ENCODE data around the gene KLHL15. TPM values are rescaled to one million over a fixed set of nuclear protein-coding genes. Genes with fewer than 3 reads are reported as not detected.

The KLHL15 gene
- total RNA-seq, 1 donor from 2014 or later, result 6.6 TPM

DNA sequence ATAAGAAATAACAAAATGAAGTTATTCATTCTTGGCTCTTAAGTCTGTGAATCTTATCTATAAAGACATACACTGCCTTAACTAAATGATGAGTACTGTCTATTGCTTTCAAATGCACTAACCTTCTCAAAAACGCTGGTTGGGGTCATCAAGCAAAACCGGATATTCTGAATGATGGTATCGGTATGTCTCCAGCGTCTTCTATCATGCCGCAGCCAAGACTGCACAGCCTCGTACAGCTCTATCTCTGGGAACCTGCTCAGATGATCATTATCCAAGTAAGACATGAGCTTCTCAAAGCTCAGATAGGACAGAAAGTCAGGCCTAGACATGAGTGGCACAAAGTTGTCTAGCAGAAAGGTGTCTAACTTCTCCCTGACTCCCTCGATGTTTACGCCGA lies 21.1 kb downstream of the KLHL15 start:
- DNase-seq, result no peak
- no peaks in the 10 kb centered on the region for H3K36me3 ChIP-seq
- no peak overlapping the region for H3K27ac ChIP-seq (replicated peaks)
- intact Hi-C loops (cut with micrococcal nuclease), result no loop called here
- H3K4me3 ChIP-seq, result no peak overlapping the region
- no peaks in the 10 kb centered on the region for H3K9me3 ChIP-seq (replicated peaks)
- H3K27me3 ChIP-seq (ENCODE audit: low read depth), result no peaks in the 10 kb centered on the region
- TF ChIP-seq, protein P1, sequence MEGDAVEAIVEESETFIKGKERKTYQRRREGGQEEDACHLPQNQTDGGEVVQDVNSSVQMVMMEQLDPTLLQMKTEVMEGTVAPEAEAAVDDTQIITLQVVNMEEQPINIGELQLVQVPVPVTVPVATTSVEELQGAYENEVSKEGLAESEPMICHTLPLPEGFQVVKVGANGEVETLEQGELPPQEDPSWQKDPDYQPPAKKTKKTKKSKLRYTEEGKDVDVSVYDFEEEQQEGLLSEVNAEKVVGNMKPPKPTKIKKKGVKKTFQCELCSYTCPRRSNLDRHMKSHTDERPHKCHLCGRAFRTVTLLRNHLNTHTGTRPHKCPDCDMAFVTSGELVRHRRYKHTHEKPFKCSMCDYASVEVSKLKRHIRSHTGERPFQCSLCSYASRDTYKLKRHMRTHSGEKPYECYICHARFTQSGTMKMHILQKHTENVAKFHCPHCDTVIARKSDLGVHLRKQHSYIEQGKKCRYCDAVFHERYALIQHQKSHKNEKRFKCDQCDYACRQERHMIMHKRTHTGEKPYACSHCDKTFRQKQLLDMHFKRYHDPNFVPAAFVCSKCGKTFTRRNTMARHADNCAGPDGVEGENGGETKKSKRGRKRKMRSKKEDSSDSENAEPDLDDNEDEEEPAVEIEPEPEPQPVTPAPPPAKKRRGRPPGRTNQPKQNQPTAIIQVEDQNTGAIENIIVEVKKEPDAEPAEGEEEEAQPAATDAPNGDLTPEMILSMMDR (IDR thresholded peaks at IDR 0.05; ENCODE audit: borderline replicate concordance), result no peak
- H3K4me1 ChIP-seq, result no peaks in the 10 kb centered on the region

DNA sequence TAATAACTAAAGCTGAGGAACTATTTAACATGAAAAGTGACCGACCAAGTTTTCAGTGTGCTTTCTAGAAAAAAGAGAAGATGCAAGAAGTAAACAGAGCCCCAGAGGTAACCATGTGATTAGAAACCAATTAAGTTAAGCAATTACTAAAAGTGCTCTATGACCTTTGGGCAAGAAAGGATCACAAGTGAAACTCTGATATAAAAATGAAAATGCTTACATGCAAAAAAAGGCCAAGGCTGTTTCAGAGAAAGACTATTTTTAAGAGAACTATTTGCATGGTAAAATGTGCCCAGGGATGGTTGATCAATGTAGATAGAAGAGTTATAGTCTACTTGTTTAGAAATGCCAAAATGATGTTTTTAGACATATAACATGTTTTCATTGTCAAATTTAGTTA lies 22.0 kb downstream of the KLHL15 start:
- no peaks in the 10 kb centered on the region for H3K27me3 ChIP-seq (ENCODE audit: low read depth)

DNA sequence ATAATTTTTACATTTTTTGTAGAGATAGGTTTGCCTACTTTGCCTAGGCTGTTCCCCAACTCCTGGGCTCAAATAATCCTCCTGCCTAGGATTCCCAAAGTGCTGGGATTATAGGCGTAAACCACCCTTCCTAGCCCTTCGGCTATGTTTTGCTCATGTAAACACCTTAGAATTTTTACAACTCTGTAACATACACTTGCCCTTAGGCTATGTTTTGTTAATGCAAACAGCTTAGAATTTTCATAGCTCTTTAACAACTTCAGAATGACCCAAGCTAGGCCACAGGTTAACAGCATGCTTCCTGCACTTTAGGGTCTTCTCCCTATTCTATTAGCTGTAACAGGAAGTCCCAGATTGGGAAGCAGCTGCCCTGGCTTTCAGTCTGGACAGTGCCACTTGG lies 24.2 kb downstream of the KLHL15 start:
- intact Hi-C loops (cut with micrococcal nuclease), result no loop called here
- Histone ChIP-seq H3K4me3 (no peak overlapping the region), H3K36me3 (no peaks in the 10 kb centered on the region), H3K27me3 (ENCODE audit: low read depth) (no peaks in the 10 kb centered on the region), H3K4me1 (no peaks in the 10 kb centered on the region), H3K27ac (replicated peaks) (no peak overlapping the region), H3K9me3 (replicated peaks) (no peaks in the 10 kb centered on the region)
- TF ChIP-seq, protein P1 (IDR thresholded peaks at IDR 0.05; ENCODE audit: borderline replicate concordance), result no peak
- no peak for DNase-seq

More for the DNA sequence above, 22.0 kb downstream of the KLHL15 start:
- Histone ChIP-seq H3K9me3 (replicated peaks) (no peaks in the 10 kb centered on the region), H3K4me1 (no peaks in the 10 kb centered on the region), H3K4me3 (no peak overlapping the region), H3K27ac (replicated peaks) (no peak overlapping the region), H3K36me3 (no peaks in the 10 kb centered on the region)
- no peak for DNase-seq
- TF ChIP-seq, protein P1 (IDR thresholded peaks at IDR 0.05; ENCODE audit: borderline replicate concordance), result no peak
- intact Hi-C loops (cut with micrococcal nuclease), result no loop called here

DNA sequence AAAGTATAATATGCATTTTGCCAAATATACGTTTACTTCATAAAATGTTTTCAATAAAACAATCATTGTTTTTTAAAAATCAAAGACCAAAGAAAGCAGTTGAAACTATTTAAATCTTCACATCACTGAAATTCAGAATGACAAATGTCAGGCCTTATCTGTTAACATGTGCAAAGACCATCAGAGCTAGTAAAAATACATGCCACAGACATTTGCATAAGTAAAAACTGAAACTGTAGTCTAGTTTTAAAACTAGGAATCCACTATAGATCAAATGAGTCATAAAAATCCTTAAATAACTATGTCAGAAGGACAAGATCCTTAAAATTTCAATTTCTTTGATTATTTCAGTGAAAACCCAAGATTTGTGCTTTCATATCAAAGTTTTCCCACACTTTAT lies 24.8 kb downstream of the KLHL15 start:
- intact Hi-C loops (cut with micrococcal nuclease), result no loop called here
- H3K4me1 ChIP-seq, result no peaks in the 10 kb centered on the region
- no peak overlapping the region for H3K27ac ChIP-seq (replicated peaks)
- DNase-seq, result no peak
- H3K36me3 ChIP-seq, result no peaks in the 10 kb centered on the region
- no peak overlapping the region for H3K4me3 ChIP-seq
- TF ChIP-seq, protein P1 (IDR thresholded peaks at IDR 0.05; ENCODE audit: borderline replicate concordance), result no peak
- no peaks in the 10 kb centered on the region for H3K27me3 ChIP-seq (ENCODE audit: low read depth)
- no peaks in the 10 kb centered on the region for H3K9me3 ChIP-seq (replicated peaks)

DNA sequence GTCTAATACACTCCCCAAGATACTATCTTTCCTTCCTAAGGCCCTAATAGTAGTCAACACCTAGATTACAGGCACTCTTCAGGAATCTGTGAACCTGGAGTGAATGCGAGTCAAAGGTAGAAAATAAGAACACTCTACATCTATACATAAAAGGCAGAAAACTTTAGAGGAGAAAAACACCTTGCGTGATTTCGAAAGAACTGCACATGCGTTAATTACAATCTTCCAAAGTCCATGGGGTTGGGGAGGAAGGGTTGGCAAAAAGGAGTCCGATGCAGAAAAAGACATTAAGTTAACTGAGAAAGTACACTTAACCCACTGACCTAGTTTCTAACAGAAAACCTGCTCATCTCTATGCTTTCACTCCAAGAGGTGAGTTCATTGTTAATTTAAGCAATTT lies 27.3 kb downstream of the KLHL15 start:
- no peaks in the 10 kb centered on the region for H3K9me3 ChIP-seq (replicated peaks)
- no peak for DNase-seq
- no peaks in the 10 kb centered on the region for H3K27me3 ChIP-seq (ENCODE audit: low read depth)
- no peaks in the 10 kb centered on the region for H3K4me1 ChIP-seq
- TF ChIP-seq, protein P1 (IDR thresholded peaks at IDR 0.05; ENCODE audit: borderline replicate concordance), result no peak
- H3K4me3 ChIP-seq, result no peak overlapping the region
- intact Hi-C loops (cut with micrococcal nuclease), result no loop called here
- no peak overlapping the region for H3K27ac ChIP-seq (replicated peaks)
- H3K36me3 ChIP-seq, result no peaks in the 10 kb centered on the region

Data from left ventricle myocardium inferior (tissue), 1 donor.